Right cardiac atrium (tissue), 5 donors: ENCODE measurements around the gene GLTP. TPM values are rescaled to one million over a fixed set of nuclear protein-coding genes. Genes with fewer than 3 reads are reported as not detected.
"Not testable (repeated sequence)": the region's sequence is repeated elsewhere in the genome, so short reads cannot be mapped to it uniquely, and the experiment has no call there.

Source experiments
- ATAC-seq, 2 donors: fragments of 200-7000 bp; cut with Tn5 transposase; one replicate each; pipeline versions ENCODE4 v1.8.0 to v1.9.1; 2020; ENCODE audit warnings: moderate library complexity in 2 of 2, mild to moderate bottlenecking in 1 of 2
- DNase-seq, 3 donors: peaks; one replicate each; pipeline ENCODE4 v3.0.0-alpha.2; 2020
- H3K27ac ChIP-seq: one replicate; pipeline ENCODE4 v1.5.1; 2013; ENCODE audit warnings: mild to moderate bottlenecking, low read length, control low read depth, moderate library complexity
- H3K27me3 ChIP-seq: one replicate; pipeline ENCODE4 v1.6.1; 2013; ENCODE audit not compliant: control insufficient read depth, insufficient read depth
- H3K4me1 ChIP-seq: one replicate; pipeline ENCODE4 v1.6.1; 2013; ENCODE audit warnings: low read length; ENCODE audit not compliant: control insufficient read depth, insufficient read depth
- H3K4me3 ChIP-seq: one replicate; pipeline ENCODE4 v1.5.1; 2013; ENCODE audit warnings: low read length, control low read depth
- H3K9me3 ChIP-seq: one replicate; pipeline ENCODE4 v1.6.1; 2013; ENCODE audit warnings: low read length; ENCODE audit not compliant: control insufficient read depth
- WGBS: extraction: QIAGEN DNeasy Blood & Tissue Kit; methylation state at CpG from one replicate; pipeline ENCODE4 v1.1.7; 2013; 5-methylcytosine and 5-hydroxymethylcytosine counted together
- intact Hi-C, 4 donors: fragments of 100-400 bp; cut with DNase I; formaldehyde crosslinking; loops; one replicate each; pipeline versions ENCODE4 v1.11.0 to v1.14.0; 2022 to 2023
- polyA plus RNA-seq: library from polyadenylated mRNA; stranded (reverse); fragments of 200-250 nt; gene quantifications from one replicate; pipeline ENCODE4 v1.2.3, GENCODE V29; 2013
- total RNA-seq, 4 donors: library from RNA; stranded (reverse); fragmentation: NEBNext Ultra II Directional; extraction: Animal tissue kit (Norgen Biotek cat#: 25700); gene quantifications; one replicate each; pipeline ENCODE4 v1.2.1, GENCODE V29; 2021
- donor health status: healthy with polysubstance abuse.
- donor health status: DM: no; HTN: yes; CAD: no.
- donor health status: DM: no; HTN: no; CAD: no.
- donor health status: DM: no; HTN: yes; CAD: no; lungs with severe emphysema.
- donor health status: DM: yes; HTN: yes; CAD: no.

The GLTP gene
- total and polyA plus RNA-seq, 5 donors: 20.5 to 26.8 (median 20.8) TPM

- Histone ChIP-seq H3K27me3 (no peaks in the 10 kb centered on the region), H3K27ac (peak overlapping the region; percentile 90), H3K4me3 (peak overlapping the region; percentile 80), H3K9me3 (no peaks in the 10 kb centered on the region), H3K4me1 (no peaks in the 10 kb centered on the region)
- DNase-seq (no peak), ATAC-seq (peak; percentile 6 to 22)
- intact Hi-C loops: no loop called here
- WGBS: 3% methylated on average over 16 of the region's 16 CpGs
Measured at GRCh38 chr12:109900752-109901580, 20.6 kb upstream of the GLTP start.

- Histone ChIP-seq H3K27me3 (no peaks in the 10 kb centered on the region), H3K4me3 (peak within 1 kb of the TSS; percentile 80), H3K4me1 (no peaks in the 10 kb centered on the region), H3K27ac (peak within 1 kb of the TSS; percentile 90), H3K9me3 (no peaks in the 10 kb centered on the region)
- peak; percentile 88 to 95 (median 94) for DNase-seq
- ATAC-seq: peak; percentile 94 to 96
- WGBS: 2% methylated on average over 69 of the region's 69 CpGs
- intact Hi-C loops: no loop called here
Measured at GRCh38 chr12:109899783-109900751, 19.7 kb upstream of the GLTP start, which contains the start of gene TCHP. TCHP (plus strand) TSS chr12:109900274; CDS start chr12:109903027, 2,753 bp downstream.

GRCh38 chr12:109899345-109899744 lies 19.0 kb upstream of the GLTP start:
- DNase-seq, intact Hi-C loops: not testable (repeated sequence)

DNA sequence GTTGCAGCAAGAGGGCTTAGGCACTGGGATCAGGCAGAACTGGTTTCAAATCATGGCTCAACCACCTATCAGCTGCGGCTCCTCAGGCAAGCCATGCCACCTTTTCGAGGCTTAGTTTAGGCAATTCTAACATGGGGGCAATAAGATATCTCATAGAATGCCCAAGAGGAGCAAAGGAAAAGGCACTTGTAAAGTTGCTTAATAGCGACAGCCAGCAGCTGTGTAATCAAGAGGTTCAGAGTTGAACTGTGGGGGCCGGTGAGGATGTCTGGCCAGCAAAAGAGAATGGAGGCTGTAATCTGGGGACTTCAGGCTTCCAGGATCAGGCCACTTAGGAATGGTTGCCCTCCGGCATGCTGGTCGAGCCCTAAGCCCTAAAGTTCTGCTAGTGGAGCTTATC lies 16.7 kb upstream of the GLTP start:
- Histone ChIP-seq H3K4me1 (no peaks in the 10 kb centered on the region), H3K4me3 (no peak overlapping the region), H3K9me3 (no peaks in the 10 kb centered on the region), H3K27ac (no peak overlapping the region), H3K27me3 (no peaks in the 10 kb centered on the region)
- 80% methylated on average over 6 of the region's 6 CpGs for WGBS
- intact Hi-C loops: no loop called here
- DNase-seq (no peak), ATAC-seq (no peak)

More at GRCh38 chr12:109899345-109899744, 19.0 kb upstream of the GLTP start:
- peak overlapping the region; percentile 80 for H3K4me3 ChIP-seq
- ATAC-seq, H3K27ac ChIP-seq, H3K4me1 ChIP-seq, H3K27me3 ChIP-seq, H3K9me3 ChIP-seq: not testable (repeated sequence)
- 92% methylated on average over 15 of the region's 15 CpGs for WGBS

DNA sequence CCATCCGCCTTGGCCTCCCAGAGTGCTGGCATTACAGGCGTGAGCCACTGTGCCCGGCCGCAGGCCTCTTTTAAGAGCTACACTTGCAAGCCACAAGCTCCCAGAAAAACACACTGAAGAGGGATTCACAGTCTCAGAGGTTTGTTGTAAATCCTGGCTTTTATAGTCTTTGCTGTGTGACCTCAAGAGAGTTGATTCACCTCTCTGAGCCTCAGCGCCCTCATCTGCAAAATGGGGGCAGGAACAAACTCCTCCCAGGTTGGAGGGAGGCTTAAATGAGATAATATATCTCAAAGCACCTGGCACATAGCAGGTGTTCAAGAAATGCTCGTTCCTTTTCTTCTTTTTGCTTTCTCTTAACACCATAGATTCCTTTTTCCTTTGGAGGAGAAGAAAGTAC lies 15.8 kb upstream of the GLTP start:
- Histone ChIP-seq H3K4me1 (no peaks in the 10 kb centered on the region), H3K27me3 (no peaks in the 10 kb centered on the region), H3K27ac (no peak overlapping the region), H3K9me3 (no peaks in the 10 kb centered on the region), H3K4me3 (no peak overlapping the region)
- DNase-seq: no peak
- 87% methylated on average over 6 of the region's 6 CpGs for WGBS
- ATAC-seq: no peak
- intact Hi-C loops: no loop called here

GRCh38 chr12:109894939-109895338 lies 14.6 kb upstream of the GLTP start:
- WGBS: 61% methylated on average over 4 of the region's 4 CpGs
- H3K4me1 ChIP-seq: no peaks in the 10 kb centered on the region
- intact Hi-C loops: no loop called here
- no peaks in the 10 kb centered on the region for H3K9me3 ChIP-seq
- no peaks in the 10 kb centered on the region for H3K27me3 ChIP-seq
- ATAC-seq (no peak), DNase-seq (no peak)
- no peak overlapping the region for H3K4me3 ChIP-seq
- H3K27ac ChIP-seq: no peak overlapping the region

DNA sequence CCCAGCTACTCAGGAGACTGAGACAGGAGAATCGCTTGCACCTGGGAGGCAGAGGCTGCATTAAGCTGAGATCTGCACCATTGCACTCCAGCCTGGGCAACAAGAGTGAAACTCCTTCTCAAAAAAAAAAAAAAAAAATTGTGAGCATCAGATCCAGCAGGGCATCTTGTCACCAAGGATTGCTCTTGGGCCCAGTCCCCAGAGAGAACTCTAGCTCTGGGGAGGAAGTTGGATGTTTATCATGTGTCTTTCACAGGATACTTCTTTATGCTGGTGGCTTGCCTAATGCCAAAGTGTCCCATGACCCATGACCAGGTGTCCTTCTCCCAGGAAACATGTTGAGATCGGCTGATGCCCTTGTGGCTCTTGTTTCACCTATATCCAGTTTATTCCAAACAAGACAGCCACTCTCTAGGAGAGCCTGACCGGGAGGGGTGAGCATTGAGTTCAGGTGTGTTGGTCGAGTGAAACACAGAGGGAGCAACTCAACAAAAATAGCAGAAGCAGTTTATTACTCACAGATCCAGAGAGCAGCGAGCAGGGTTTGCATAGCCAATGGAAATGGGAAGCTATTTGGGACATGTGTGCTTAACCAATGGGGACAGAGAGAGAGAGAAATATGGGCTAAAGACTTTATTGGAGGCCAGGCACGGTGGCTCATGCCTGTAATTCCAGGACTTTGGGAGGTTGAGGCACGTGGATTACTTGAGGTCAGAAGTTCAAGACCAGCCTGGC lies 13.1 kb upstream of the GLTP start:
- no peak overlapping the region for H3K4me3 ChIP-seq
- intact Hi-C loops: no loop called here
- 80% methylated on average over 7 of the region's 7 CpGs for WGBS
- no peaks in the 10 kb centered on the region for H3K27me3 ChIP-seq
- no peaks in the 10 kb centered on the region for H3K9me3 ChIP-seq
- no peaks in the 10 kb centered on the region for H3K4me1 ChIP-seq
- ATAC-seq (no peak), DNase-seq (no peak)
- H3K27ac ChIP-seq: no peak overlapping the region

DNA sequence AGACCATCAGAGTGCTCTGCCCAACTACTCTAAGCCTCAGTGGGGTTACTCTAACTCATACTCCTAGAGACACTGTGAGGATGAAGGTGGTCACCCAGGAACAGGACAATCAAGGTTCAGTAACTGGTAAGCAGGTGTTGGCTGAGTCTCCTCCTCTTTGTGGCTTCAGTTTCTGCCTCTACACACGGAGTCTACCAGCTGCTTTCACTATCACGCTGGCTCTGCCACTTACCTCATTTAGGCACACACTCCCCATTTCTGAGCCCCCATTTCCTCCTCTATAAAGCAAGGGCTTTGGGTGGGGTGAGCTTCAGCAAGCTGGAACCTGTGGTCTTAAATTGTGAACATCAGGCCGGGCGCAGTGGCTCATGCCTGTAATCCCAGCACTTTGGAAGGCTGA lies 12.4 kb upstream of the GLTP start:
- intact Hi-C loops: no loop called here
- DNase-seq (no peak), ATAC-seq (no peak)
- 71% methylated on average over 4 of the region's 4 CpGs for WGBS
- no peak overlapping the region for H3K27ac ChIP-seq
- H3K4me1 ChIP-seq: no peaks in the 10 kb centered on the region
- H3K9me3 ChIP-seq: no peaks in the 10 kb centered on the region
- no peak overlapping the region for H3K4me3 ChIP-seq
- H3K27me3 ChIP-seq: no peaks in the 10 kb centered on the region

DNA sequence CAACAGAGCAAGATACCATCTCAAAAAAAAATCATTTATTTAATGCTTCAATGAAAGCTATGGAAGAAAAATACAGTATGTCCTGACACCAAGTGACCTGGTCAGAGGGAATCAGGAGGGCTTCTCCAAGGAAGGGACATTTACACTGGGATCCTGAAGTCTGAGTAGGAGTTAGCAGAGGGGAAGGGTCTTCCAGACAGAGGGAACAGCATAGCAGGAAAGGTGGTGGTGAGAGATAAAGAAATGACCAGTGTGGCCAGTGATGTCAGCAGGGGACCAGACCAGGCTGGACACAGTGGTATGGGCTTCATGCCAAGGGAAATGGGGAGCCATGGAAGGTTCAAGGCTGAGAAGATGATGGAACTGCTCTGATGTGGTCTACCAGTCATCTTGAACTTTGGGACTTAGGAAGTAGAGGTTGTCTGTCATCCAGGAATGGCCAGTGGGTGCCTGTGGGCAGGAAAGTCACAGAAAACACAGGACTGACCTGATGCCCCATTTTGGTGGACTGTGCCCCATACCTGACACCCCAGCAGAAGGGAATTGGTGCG lies 11.9 kb upstream of the GLTP start:
- WGBS: 97% methylated on average over 1 of the region's 1 CpG
- Histone ChIP-seq H3K27me3 (no peaks in the 10 kb centered on the region), H3K4me3 (no peak overlapping the region), H3K9me3 (no peaks in the 10 kb centered on the region), H3K4me1 (no peaks in the 10 kb centered on the region), H3K27ac (no peak overlapping the region)
- no peak for DNase-seq
- intact Hi-C loops: no loop called here
- no peak for ATAC-seq

GRCh38 chr12:109891731-109892130 lies 11.4 kb upstream of the GLTP start:
- intact Hi-C loops, H3K9me3 ChIP-seq, DNase-seq, H3K4me1 ChIP-seq, H3K27ac ChIP-seq, ATAC-seq, H3K27me3 ChIP-seq, H3K4me3 ChIP-seq: not testable (repeated sequence)
- 94% methylated on average over 7 of the region's 7 CpGs for WGBS
